ENCODE data around the gene LBR. TPM values are rescaled to one million over a fixed set of nuclear protein-coding genes. Genes with fewer than 3 reads are reported as not detected.

The LBR gene
- total and polyA plus RNA-seq, 2 experiments from 2014 or later = 50.6 to 91.3 TPM

- TF ChIP-seq CREB1 (CRISPR knock-in tag; IDR thresholded peaks at IDR 0.05; ENCODE audit: low read depth) = no peak
Observed at GRCh38 chr1:225471109-225471452, 43.2 kb upstream of the LBR start.

DNA sequence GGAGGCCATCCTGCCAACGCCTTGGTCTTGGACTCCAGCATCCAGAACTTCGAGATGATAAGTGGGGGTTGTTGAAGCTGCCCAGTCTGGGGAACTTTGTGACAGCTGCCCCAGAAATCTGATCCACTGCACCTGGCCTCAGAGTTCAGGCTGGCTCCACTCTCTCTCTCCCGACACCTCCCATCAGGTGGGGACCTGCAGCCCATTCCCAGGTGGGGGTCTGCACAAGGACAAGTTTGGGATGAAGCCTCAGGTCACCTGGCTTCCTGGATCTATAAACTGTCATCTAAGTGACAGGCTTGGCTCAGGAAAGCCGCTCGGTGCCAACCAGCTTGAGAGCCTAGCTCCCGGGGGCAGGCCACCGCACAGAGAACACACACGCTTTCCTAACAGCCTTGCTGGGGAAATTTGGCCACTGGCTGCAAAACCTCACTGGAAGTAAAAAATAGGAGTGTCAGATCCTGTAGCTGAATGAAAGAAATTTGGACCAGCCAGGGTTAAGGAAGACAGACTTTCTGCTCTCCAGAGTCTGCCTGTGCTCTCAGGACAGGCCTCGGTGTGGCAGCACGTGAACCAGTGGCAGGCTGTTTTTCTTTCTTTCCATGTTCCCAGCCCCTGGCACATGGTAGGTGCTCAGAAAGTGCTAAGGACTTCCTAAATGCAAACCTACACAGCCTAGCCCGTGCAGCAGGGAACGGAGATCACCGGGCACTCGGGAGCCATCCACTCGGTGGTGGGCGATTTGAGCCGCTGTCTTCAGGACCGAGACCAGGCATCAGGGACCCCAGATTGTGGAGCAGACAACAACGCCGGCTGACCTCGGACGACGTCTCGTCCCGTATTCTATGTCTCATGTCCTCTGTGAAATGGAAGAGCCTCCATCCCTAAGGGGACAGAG is 42.6 kb upstream of the LBR start:
- peaks cover 16% of the 10 kb centered on the region for H3K4me1 Mint-ChIP-seq
- Histone ChIP-seq H4K20me1 (replicated peaks; ENCODE audit: insufficient read depth) (no peaks in the 10 kb centered on the region), H2AFZ (no peak overlapping the region), H3K79me2 (replicated peaks; ENCODE audit: insufficient read depth) (no peaks in the 10 kb centered on the region), H3K36me3 (ENCODE audit: insufficient read depth) (no peaks in the 10 kb centered on the region), H3K9me2 (ENCODE audit: insufficient read depth) (no peaks in the 10 kb centered on the region), H3K4me2 (no peak overlapping the region), H3K27ac (ENCODE audit: low read depth) (no peak overlapping the region), H3F3A (replicated peaks; ENCODE audit: low read depth) (peaks cover 3% of the 10 kb centered on the region; the same call in 1 of the 2 replicates), H3K27me3 (ENCODE audit: insufficient read depth) (no peaks in the 10 kb centered on the region), H3K4me1 (ENCODE audit: insufficient read depth) (peaks cover 8% of the 10 kb centered on the region), H3K4me3 (no peak overlapping the region)
- TF ChIP-seq ZNF331 (CRISPR knock-in tag; IDR thresholded peaks at IDR 0.05; ENCODE audit: low read depth) (no peak), CREB1 (CRISPR knock-in tag; IDR thresholded peaks at IDR 0.05; ENCODE audit: low read depth) (no peak), EZH2 (IDR thresholded peaks at IDR 0.05; ENCODE audit: low read depth, unreplicated experiment) (no peak), NANOG (IDR thresholded peaks at IDR 0.05; ENCODE audit: borderline replicate concordance) (no peak), REST (IDR thresholded peaks at IDR 0.05; ENCODE audit: unreplicated experiment) (no peak)
- DNase-seq (ENCODE audit: low spot score) (no peak), ATAC-seq (no peak)
- peaks cover 3% of the 10 kb centered on the region; the same call in 1 of the 3 replicates for H3K9me3 Mint-ChIP-seq
- H3K36me3 Mint-ChIP-seq (ENCODE audit: low read depth) = no peaks in the 10 kb centered on the region; the same call in 2 of the 3 replicates
- no peak overlapping the region for H3K27ac Mint-ChIP-seq
- H3K27me3 Mint-ChIP-seq (ENCODE audit: insufficient read depth, low read depth, poor library complexity) = peaks cover 14% of the 10 kb centered on the region
- no peak overlapping the region; the same call in 2 of the 3 replicates for H3K4me3 Mint-ChIP-seq

More at GRCh38 chr1:225471109-225471452, 43.2 kb upstream of the LBR start:
- H3K4me3 Mint-ChIP-seq = no peak overlapping the region; the same call in 2 of the 3 replicates
- H3K9me3 Mint-ChIP-seq = peaks cover 3% of the 10 kb centered on the region; the same call in 1 of the 3 replicates
- H3K27ac ChIP-seq (ENCODE audit: low read depth) = no peak overlapping the region
- DNase-seq (ENCODE audit: low spot score) (no peak), ATAC-seq (no peak)
- no peaks in the 10 kb centered on the region for H3F3A ChIP-seq (replicated peaks; ENCODE audit: low read depth)
- no peak overlapping the region for H2AFZ ChIP-seq
- no peaks in the 10 kb centered on the region for H3K36me3 ChIP-seq (ENCODE audit: insufficient read depth)
- H3K79me2 ChIP-seq (replicated peaks; ENCODE audit: insufficient read depth) = no peaks in the 10 kb centered on the region
- H3K27ac Mint-ChIP-seq = no peak overlapping the region
- H3K9me2 ChIP-seq (ENCODE audit: insufficient read depth) = no peaks in the 10 kb centered on the region
- peaks cover 13% of the 10 kb centered on the region for H3K4me1 Mint-ChIP-seq
- H3K4me2 ChIP-seq = no peak overlapping the region
- no peaks in the 10 kb centered on the region; the same call in 2 of the 3 replicates for H3K36me3 Mint-ChIP-seq (ENCODE audit: low read depth)
- H3K27me3 ChIP-seq (ENCODE audit: insufficient read depth) = no peaks in the 10 kb centered on the region
- no peaks in the 10 kb centered on the region for H4K20me1 ChIP-seq (replicated peaks; ENCODE audit: insufficient read depth)
- H3K4me1 ChIP-seq (ENCODE audit: insufficient read depth) = peaks cover 5% of the 10 kb centered on the region; the same call in 1 of the 2 replicates
- H3K27me3 Mint-ChIP-seq (ENCODE audit: insufficient read depth, low read depth, poor library complexity) = peaks cover 17% of the 10 kb centered on the region
- no peak overlapping the region for H3K4me3 ChIP-seq

All from GM23338 (cell line).